NCI-H524 treated with DMSO at 0.1 percent for 48 hours (cell line): ENCODE results near the gene PREP.
A peak's percentile ranks its signal among the peaks of the same experiment; 100 is the strongest.

Experiments used
- DNase-seq: peaks from one replicate; lab custom pipeline; 2025; lab: John Stamatoyannopoulos, UW

Gene PREP

DNA sequence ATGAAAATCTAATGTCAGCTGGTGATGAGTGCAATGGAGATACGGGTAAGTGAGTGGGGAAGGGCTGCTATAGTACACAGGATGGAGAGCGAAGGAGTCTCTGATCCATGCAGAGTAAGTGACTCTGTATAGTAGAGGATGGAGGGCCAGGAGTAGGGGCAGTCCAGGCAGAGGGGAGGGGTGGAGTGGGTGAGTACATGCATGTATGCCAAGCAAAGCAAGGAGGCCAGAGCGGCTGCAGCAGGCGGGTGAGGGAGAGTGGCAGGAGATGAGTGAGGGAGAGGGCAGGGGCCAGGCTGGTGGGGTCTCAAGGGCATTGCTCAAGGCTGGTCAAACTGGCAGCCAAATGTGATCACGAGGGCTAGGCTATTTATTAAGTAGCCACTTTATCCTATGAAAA, 94.0 kb downstream of the PREP start:
- no peak for DNase-seq

DNA sequence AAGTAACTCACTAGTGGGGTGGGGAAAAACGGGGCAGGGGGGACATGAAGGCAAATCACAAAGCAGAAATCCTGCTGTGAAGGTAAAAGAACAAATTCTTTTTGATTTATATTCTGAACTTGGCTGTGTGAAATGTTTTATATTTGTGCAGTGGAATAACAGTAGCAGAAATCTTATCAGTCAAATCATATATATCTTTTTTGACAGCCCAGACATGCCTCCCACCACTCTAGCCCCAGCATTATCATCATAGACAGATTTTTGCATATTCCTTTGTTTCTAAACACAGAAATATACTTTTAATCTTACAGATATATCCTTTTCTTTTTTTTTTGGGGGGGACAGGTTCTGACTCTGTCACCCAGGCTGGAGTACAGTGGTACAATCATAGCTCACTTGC, 97.4 kb downstream of the PREP start:
- DNase-seq, result no peak

GRCh38 chr6:105304825-105305224, 98.1 kb downstream of the PREP start:
- DNase-seq, result no peak

DNA sequence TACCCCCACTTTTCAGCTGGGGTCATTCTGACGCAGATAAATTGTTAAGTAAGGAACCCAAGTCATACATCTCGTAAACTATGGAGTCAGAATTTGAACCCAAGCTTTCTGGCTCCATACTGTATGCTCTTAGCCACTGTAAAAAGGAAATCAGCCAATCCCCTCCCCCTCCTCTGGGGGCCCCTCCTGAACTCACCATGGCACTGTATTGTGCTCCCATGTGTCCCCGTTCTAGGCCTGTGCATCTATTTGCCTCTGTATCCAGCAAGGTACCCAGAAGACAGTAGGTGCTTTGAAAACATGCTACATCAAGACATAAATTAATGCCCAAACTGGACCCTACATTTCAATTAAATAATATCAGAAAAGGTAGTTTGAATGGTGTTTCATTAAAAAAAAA, 98.5 kb downstream of the PREP start:
- DNase-seq, result no peak

DNA sequence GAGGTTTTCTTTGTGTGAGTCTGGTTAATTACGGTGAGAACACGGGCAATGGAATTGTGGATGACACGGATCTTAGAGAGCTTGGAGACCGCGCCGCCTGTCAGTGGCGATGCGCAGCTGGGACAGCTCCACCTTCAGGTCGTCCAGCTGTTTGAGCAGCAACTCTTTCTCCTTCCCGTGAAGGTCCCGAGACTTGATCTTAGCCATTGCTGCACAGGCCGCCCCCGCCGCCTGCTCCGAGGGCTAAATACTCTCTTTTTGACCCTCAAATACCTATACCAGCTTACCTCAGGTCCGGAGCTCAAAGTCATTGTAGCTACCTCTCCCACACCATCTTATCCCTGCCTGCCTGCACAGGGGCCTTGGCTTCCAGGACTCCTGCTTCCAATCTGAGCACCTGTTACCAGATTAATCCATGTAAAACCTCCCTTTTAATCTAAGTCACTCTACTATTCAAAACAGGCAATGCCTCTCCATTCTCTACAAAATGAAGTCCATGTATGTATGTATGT, 100.2 kb downstream of the PREP start:
- no peak for DNase-seq

DNA sequence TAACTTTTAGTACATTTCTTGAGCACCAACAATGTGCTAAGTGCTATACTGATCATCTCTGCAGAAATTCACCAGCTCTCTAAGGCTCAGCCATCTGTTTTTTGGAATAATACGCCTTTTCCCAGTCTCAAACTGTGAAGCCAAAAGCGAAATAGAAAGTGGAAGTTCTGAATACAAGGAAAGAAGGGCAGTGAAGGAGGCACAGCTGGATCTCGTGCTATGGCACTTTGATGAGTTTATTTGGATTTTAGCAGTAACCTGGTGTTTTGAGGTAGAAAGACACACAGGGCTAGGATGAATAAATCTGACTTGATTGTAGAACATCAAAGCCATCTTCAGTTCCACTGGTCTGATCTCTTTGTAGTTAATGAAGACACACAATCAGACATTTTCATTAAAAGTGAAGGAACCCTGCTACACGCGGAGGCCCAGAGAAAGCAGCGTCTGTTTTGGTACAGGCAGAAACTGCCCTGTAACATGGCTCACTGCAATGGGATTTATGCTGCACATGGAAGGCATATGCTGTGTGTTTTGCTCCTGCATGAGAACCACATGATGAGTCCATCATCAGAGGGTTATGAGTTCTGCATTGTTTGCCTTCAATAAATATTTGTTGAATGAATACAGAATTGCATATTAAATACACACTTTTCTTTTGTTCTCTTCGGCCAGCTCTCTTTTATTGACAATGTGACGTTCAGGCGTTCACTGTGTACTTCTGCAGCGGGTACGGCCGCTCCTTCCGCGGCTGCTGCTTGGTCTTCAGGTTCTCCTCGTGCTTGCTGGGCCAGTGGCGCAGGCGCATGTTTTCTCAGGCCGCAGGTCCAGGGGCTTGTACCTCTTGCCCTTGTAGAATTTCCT, 100.9 kb downstream of the PREP start:
- DNase-seq, result no peak

DNA sequence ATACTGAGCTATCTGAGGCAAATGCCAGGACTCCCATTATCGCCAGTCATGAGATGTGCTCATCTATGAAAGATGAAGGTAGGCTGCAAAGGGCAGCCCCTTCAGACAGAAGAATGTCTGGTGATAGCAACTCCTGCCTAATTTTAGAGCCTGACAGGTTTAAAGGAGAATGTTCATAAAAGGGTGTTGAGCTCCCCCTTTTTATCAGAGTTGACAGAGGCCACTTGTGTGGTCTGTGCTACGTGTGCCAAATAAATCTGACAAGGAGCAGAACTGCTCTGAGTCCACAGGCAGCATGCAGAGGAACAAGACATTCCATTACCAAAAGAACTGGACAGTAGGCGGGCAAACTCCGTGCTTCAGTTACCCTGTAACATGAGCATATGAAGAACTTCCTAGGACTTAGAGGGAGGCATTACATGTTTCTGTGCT, 101.8 kb downstream of the PREP start:
- DNase-seq, result no peak

- DNase-seq, result no peak
Measured at GRCh38 chr6:105300090-105300489, 102.8 kb downstream of the PREP start.

DNA sequence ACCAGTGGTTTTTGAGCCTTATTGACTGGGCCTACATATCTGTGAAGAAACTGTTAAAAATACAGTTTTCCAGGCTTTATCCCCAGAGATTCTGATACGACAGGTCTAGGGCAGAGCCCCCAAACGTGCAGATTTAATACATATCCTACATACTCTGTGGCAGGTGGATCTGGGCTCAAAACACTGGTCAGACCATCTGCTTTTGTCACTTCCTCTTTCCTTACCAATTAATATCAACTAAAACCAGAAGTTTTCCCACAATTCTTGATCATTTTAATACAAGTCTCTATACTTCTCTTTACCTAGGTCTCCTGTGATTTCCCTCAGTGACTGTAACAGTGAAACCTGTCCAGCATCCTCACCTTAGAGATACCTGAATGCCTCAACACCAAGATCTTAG, 108.8 kb downstream of the PREP start:
- no peak for DNase-seq

DNA sequence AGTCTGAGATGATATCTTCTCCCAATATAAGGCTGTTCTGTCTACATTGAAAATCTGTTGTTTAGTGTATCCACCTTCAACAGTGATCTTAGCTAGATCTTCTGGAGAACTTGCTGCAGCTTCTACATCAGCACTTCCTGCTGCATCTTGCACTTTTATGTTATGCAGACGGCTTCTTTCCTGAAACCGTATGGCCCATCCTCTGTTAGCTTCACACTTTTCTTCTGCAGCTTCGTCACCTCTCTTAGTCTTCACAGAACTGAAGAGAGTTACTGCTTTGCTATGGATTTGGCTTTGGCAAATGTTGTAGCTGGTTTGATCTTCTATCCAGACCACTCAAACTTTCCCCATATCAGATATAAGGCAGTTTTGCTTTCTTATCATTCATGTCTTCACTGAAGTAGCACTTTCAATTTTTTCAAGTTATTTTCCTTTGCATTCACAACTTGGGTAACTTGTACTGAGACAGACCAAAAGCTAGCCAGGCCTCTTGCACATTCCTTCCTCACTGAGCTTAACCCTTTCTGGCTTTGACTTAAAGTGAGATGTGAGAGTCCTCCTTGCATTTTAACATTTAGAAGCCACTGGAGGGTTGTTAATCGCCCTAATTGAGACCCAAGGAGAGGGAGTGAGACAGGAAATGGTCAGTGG, 110.1 kb downstream of the PREP start:
- no peak for DNase-seq

- no peak for DNase-seq
Measured at GRCh38 chr6:105291525-105291924, 111.4 kb downstream of the PREP start.

GRCh38 chr6:105282631-105283585, 120.0 kb downstream of the PREP start:
- peak; percentile 63 for DNase-seq

DNA sequence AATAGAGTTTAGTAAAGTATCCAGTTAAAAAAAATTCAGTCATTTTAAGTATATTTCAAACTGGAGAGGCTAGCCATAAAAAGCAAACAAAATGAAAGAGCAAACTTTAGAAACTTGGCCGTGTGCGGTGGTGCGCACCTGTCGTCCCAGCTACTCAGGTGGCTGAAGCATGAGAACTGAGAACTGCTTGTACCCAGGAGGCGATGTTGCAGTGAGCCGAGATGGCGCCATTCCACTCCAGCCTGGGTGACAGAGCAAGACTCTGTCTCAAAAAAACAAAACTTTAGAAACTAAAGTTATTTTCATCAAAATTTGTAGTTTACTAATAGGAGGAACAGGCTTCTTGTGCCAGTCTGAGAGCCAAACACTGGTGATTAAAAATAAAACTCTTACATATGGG, 122.8 kb downstream of the PREP start:
- DNase-seq, result no peak

GRCh38 chr6:105279463-105279862, 123.4 kb downstream of the PREP start:
- no peak for DNase-seq

DNA sequence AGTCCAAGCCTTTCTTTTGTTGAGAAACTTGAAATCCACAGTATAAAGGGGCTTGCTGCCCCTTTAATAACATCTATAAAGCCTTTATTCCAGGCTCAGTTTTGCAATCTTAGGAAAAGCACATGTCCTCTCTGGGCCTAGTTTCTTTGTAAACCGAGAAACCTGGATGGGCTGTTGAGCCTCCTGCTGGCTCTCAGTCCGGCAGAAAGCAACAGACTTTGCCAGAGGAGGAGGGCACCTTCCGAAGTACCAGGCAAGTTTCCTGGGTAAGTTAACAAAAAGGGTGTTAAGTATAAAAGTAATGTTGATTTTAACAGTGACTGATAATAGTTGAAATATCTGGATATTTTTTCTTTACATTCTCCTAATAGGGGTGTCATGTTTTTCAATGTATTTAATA, 124.1 kb downstream of the PREP start:
- DNase-seq, result no peak

GRCh38 chr6:105278035-105278434, 124.8 kb downstream of the PREP start:
- DNase-seq, result no peak

DNA sequence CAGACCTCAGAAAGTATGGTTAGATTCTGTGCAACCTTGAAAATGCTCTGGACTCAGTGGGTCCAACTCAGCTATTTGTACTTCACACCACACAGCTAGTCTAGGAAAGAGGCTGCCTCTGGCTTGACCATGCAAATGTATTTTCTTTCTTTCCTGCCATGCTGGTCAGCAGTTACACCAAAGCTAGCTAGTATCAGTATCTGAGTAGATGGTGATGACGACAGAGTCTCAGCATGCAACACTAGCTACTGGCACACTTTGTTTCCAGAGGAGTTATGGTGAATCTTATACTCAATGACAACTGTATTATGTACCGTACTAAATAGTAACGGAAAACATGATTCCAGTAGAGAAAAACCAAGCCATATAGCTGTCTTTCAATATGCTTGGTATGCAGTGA, 126.5 kb downstream of the PREP start:
- DNase-seq, result no peak

DNA sequence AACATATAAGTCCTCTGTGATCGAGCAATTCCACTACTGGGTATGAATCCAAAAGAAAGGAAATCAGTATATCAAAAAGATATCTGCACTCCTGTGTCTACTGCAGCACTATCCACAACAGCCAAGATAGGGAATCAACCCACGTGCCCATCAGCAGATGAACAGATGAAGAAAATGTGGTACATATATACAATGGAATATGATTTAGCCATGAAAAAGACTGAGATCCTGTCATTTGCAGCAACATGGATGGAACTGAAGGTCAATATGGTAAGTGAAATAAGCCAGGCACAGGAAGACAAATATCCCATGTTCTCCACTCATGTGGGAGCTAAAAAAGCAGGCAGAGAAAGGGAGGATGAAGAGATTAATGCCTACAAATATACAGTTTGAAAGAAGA, 127.3 kb downstream of the PREP start:
- no peak for DNase-seq

DNA sequence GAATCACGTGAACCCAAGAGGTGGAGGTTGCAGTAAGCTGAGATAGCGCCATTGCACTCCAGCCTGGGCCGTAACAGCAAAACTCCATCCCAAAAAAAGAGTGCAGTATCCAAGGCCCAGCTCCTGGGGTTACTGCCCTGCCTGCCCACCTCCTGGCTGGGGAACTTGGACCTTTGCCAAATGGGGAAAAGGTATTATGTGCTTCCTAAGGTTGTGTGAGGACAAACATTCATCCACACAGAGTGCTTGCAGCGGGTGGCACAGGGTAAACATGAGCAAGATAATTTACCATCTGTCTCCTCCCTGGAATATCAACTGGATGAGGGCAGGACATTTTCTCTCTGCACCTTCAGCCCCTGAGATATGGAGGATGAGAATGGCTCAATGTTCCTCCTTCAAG, 128.2 kb downstream of the PREP start:
- DNase-seq, result no peak

- no peak for DNase-seq
Measured at GRCh38 chr6:105273589-105273988, 129.3 kb downstream of the PREP start.

- DNase-seq, result no peak
Measured at GRCh38 chr6:105272786-105273185, 130.1 kb downstream of the PREP start.

- no peak for DNase-seq
Measured at GRCh38 chr6:105270511-105270910, 132.4 kb downstream of the PREP start.
